DOHH2 (cell line): ENCODE data around the gene GNL3.

Experiments used
- CTCF ChIP-seq: fragments of 200-600 bp; sonication (generic); IDR thresholded peaks from one replicate; pipeline ENCODE4 v1.5.1; 2014; ENCODE audit warnings: antibody characterized with exemption, mild to moderate bottlenecking, low read depth, low read length; ENCODE audit not compliant: poor library complexity, severe bottlenecking
- EZH2phosphoT487 ChIP-seq: fragments of 200-600 bp; sonication (generic); IDR thresholded peaks from 2 replicates; pipeline ENCODE4 v1.6.1; 2017; ENCODE audit warnings: borderline replicate concordance, mild to moderate bottlenecking, antibody characterized with exemption, low read length, moderate library complexity, mixed read lengths

GRCh38 chr3:52694528-52695189, 8.8 kb downstream of the GNL3 start:
- TF ChIP-seq CTCF = no peak
- no peak for TF ChIP-seq EZH2phosphoT487
